Superior temporal gyrus (tissue), 1 donor: ENCODE results near the gene VAV2.
"Not testable (repeated sequence)": the region's sequence is repeated elsewhere in the genome, so short reads cannot be mapped to it uniquely, and the experiment has no call there.

ENCODE experiments used
- DNase-seq: peaks from one replicate; pipeline ENCODE4 v3.0.0-alpha.2; 2016; ENCODE audit errors: extremely low spot score

VAV2 gene

GRCh38 chr9:133969681-133970580, 22.2 kb downstream of the VAV2 start:
- DNase-seq, result no peak

GRCh38 chr9:133968966-133969617, 23.0 kb downstream of the VAV2 start:
- DNase-seq, result no peak

GRCh38 chr9:133968428-133968827, 23.7 kb downstream of the VAV2 start:
- DNase-seq, result no peak

- no peak for DNase-seq
These were observed 24.9 kb downstream of the VAV2 start for GRCh38 chr9:133967024-133967741.

GRCh38 chr9:133964463-133964862, 27.7 kb downstream of the VAV2 start:
- DNase-seq, result no peak

- DNase-seq, result no peak
These were observed 29.0 kb downstream of the VAV2 start for GRCh38 chr9:133963166-133963565.

GRCh38 chr9:133962341-133962740, 29.8 kb downstream of the VAV2 start:
- no peak for DNase-seq

GRCh38 chr9:133961226-133962165, 30.6 kb downstream of the VAV2 start:
- no peak for DNase-seq

- no peak for DNase-seq
These were observed 31.5 kb downstream of the VAV2 start for GRCh38 chr9:133960568-133961129.

- no peak for DNase-seq
These were observed 32.1 kb downstream of the VAV2 start for GRCh38 chr9:133959966-133960567.

- DNase-seq, result no peak
These were observed 33.0 kb downstream of the VAV2 start for GRCh38 chr9:133959171-133959570.

- DNase-seq, result no peak
These were observed 33.4 kb downstream of the VAV2 start for GRCh38 chr9:133958756-133959155.

- not testable (repeated sequence) for DNase-seq
These were observed 34.4 kb downstream of the VAV2 start for GRCh38 chr9:133957772-133958171.

GRCh38 chr9:133957328-133957727, 34.8 kb downstream of the VAV2 start:
- DNase-seq, result no peak

GRCh38 chr9:133956520-133957076, 35.5 kb downstream of the VAV2 start:
- DNase-seq, result no peak

GRCh38 chr9:133955821-133956411, 36.2 kb downstream of the VAV2 start:
- DNase-seq, result no peak

- no peak for DNase-seq
These were observed 37.1 kb downstream of the VAV2 start for GRCh38 chr9:133954862-133955529.

GRCh38 chr9:133953976-133954709, 38.0 kb downstream of the VAV2 start:
- peak; percentile 33 for DNase-seq

- no peak for DNase-seq
These were observed 38.5 kb downstream of the VAV2 start for GRCh38 chr9:133953621-133953975.
